Femur (tissue), 1 donor: Measurements from ENCODE around the gene ITM2C.

Experiments
- DNase-seq: peaks from one replicate; pipeline ENCODE4 v3.0.0-alpha.2; 2017

Gene ITM2C, protein sequence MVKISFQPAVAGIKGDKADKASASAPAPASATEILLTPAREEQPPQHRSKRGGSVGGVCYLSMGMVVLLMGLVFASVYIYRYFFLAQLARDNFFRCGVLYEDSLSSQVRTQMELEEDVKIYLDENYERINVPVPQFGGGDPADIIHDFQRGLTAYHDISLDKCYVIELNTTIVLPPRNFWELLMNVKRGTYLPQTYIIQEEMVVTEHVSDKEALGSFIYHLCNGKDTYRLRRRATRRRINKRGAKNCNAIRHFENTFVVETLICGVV

DNA sequence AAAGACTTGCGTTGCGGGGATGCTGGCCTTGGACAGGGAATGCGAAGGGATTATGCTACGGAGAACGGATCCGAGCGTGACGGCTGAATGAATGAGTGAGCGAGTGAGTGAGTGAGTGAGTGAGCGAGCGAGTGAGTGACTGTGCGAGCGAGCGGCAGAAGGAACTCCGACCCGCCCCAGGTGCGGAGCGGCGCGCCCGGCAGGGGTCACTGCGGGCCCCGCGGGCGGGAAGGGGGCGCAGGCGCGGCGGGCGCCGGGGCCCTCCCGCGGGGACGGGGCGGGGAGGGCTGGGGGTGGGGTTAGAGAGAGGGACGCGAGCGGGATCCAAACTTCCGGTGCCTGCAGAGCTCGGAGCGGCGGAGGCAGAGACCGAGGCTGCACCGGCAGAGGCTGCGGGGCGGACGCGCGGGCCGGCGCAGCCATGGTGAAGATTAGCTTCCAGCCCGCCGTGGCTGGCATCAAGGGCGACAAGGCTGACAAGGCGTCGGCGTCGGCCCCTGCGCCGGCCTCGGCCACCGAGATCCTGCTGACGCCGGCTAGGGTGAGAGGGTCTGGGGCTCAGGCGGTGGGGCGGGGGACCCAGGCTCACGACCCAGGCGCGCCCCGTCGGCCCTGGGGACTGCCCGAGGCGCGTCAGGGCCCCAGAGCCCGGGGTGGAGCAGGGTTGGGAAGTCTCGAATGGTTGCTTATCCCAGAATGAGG is at the start of gene ITM2C:
ITM2C (plus strand) TSS at position 338 of the 702 bp plus-strand sequence; CDS start at position 422, 84 bp downstream.
- DNase-seq = peak; percentile 89

DNA sequence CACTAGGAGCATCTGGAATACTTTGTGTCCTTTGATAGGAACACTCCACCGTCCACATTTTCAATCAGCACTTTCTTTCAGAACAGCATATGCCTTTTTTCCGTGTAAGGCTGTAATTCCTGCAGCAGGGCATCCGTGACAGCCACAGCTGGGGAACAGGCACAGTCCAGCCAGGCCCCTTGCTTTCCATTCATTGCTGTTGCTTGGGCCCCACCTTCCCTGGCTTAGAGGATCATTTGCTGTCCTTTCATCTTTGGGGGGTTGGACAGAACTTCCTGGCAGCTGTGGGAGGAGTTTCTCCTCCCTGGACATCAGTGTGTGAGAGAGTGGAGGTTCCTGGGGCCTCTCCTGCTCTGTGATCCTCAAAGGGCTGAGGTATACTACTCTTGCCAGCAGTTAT is 49.7 kb upstream of the ITM2C start:
- no peak for DNase-seq

DNA sequence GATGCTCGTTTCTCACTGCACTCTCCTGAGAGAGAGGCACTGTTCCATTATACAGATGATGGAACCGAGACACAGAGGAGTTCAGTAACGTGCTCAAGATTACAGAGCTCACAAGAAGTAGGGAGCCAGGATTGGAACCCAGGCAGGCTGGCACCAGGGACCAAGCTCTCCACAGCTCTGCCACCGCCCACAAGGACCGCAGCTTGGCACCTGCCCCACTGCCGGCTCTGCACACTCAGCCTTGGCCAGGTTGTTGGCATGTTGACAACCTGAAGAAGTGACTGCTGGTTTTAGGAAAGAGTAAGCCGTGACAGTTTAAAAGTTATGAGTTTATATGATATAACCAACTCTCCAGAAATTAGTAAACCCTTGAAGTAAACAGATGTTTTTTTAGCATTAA is 48.0 kb upstream of the ITM2C start:
- no peak for DNase-seq

DNA sequence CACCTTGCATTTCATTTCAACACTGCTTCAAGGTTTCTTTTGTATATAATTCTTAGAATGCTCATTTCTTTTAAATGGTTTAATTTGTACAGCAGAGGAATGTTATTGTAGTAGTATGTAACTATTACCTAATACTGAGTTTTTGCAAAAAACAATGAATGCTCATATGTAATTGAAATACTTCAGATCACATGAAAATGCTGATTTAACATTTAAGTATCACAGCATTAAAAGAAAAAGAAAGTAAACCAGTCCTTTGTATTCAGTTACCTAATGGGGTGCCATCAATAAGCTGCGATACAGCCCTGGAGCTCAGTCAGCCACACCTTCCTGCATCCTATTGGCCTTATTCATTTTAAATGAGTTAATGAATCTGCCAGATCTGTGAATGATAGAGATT is 45.3 kb upstream of the ITM2C start:
- no peak for DNase-seq

DNA sequence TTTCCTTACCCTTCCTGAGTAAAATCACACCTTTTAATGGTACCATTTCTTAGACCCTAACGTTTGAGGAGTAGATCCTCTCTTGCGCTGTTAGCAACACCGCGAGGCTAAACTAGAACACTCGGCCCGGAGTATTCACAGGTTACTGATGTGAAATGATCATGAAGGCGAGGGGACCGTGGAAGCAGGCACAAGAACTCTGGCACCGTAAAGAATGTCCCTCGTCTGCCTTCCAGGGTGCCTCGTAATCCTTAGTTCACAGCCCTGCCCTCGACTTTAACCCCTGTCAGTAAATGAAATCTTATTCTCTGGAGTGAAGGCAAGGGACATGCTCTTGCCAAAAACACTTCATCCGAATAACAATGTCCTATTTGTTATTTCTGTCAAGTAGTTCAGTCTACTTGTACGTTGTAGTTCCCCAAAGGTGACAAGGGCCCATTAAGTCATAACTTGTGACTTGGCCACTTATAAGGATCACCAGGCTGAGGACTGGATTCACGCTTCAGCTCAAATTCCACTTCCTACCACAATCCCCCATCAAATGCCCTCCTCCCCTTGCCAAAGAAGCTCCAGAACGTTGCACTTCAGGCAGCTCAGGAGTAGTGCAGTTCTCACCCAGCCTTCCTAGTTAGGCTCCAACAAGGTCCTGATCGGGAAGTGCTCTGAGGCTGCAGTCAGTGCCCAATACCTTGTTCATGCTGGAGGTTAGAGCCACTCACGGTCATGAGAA is 43.3 kb upstream of the ITM2C start:
- no peak for DNase-seq

DNA sequence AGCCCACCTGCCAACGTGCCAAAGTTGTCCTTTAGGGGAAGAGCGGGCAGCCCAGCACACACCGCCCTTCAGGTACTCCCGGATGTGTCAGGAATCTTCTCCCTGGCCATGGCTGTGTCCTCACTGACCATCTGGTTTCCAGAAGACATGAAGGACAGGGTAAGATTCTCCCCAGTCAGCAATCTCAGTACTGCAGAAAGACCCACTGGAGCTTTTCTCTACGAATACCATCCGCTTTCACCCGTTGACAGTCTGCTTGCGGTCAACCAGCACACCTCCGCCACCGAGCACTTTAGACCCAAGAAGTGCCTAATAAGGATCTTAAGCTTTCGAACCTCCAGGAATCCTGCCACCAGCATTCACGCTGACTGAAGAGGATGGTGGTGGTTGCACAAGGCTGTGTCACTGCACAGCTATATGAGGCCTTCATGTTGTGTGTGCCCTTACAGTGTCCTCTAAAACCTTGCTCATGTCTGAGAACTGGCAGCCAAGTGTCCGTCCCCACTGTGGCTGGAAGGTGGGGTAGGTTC is 42.7 kb upstream of the ITM2C start:
- DNase-seq = no peak

DNA sequence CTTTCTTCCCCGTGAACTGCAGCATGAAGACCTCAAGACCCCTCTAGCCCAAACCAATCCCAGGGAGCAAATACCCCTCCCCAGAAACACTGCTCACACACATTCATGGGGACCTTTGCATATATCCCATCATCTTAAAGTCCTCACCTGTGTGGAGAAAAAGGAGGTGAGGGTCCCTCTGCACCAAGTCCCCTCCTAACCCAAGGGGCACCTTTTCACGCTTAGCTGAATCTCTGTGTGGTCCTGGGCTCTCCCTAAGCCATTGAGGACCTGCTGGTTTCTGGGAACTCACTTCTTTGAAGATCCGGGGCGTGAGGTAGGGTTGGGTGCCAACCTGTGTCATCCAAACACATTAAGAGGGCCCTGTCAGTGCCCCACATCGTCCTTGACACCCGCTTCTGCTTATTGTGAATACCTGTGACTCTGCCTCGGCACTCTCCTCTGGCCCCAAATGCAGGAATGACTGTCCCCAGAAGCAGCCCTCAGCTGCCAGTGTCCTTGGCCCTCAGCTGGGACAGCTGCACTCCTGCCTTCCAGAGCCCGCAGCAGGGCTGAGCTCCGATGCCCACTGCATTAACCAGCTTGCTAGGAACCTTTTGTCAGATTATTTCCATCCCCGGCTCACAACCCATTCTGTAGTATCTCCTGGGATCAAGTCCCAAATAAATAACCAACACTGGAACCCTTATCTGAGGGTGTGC is 41.3 kb upstream of the ITM2C start:
- DNase-seq = no peak

DNA sequence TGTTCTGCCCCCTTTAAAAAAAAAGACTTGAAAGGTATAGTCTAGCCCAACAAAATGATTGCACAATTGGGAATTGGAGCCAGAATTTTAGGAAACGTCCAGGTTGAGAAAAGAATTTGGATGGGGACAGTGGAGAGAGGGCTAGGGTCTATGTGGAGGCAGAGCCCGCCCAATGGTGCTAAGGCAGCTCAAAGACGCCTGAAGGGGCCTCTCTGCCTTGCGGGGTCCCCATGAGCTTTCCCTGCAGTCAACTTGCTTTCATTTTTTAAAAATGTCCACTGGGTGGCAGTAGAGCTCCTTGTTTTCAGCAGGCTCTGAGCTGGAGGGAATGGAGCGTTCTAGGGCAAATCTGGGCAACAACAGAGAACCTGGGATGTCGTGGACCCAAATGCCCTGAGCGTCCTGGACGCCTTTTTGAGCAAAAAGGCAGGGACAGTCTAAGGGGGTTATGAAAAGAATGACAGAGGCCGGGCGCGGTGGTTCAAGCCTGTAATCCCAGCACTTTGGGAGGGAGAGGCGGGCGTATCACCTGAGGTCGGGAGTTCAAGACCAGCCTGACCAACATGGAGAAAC is 40.2 kb upstream of the ITM2C start:
- DNase-seq = peak; percentile 57

DNA sequence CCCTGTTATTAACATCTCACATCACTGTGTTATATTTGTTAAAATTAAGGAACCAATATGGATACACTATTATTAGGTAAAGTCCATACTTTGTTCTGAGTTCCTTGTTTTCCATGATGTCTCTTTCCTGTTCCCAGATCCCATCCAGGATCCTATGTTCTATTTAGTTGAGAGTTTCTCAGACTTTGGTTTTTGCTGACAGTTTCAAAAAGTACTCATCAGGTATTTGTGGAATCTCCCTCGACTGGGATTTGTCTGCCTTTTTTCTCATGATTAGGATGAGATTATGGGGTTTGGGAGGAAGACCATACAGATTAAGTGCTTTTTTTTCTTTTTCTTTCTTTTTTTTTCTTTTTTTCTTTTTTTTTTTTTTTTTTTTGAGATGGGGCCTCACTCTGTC is 39.4 kb upstream of the ITM2C start:
- no peak for DNase-seq

DNA sequence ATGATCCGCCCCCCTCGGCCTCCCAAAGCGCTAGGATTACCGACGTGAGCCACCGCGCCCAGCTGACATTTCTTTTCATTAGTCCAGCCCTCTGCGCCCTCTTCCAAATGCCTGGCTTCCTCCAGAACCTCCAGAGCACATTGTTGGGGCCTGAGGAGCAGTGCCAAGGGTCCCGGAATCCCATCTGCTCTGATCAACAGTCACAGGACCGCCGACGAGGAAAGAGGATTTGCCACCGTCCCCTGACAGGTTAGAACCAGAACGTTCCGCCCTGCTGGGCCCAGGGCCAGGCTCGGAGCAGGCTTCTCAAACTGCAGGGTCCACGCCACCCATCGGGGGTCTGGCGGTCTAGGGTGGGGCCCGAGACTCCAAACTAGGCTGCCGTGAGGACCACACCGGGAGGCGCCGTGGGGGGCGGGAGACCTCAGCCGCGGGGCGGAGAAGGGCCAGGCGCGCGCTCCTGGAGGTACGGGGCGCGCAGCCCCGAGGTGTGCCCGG is 36.9 kb upstream of the ITM2C start:
- DNase-seq = no peak

DNA sequence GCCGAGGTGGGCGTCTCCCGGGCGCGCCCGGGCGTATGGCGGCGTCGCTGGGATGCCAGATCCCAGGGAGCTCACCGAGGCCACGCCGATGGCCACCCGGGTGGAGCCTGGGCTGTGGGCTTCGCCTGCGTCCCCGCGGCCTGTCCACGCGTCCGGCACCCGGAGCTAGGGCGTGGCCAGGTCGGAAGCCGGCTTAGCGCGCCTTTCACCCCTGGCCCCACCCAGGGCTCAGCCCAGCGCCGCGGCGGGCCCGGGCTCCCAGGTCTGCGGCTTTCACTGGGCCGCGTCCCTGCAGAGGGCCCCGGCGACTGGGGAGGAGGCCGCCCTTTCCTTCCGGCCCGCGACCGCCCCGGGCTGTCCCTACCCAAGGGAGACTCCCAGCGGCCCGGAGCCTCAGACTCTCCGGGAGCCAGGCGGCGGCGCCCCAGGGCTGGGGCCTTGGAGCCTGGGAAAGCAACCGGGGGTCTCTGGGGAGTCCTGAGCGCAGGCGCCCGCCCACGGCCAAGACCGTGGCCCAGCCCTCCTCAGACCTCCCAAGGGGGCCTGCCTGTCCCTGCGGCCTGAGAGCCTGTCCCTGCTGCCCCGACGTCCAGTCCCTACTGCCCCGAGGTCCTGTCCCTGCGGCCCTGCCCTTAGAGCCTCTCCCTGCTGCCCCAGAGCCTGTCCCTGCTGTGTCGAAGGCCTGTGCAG is 36.3 kb upstream of the ITM2C start:
- DNase-seq = no peak

DNA sequence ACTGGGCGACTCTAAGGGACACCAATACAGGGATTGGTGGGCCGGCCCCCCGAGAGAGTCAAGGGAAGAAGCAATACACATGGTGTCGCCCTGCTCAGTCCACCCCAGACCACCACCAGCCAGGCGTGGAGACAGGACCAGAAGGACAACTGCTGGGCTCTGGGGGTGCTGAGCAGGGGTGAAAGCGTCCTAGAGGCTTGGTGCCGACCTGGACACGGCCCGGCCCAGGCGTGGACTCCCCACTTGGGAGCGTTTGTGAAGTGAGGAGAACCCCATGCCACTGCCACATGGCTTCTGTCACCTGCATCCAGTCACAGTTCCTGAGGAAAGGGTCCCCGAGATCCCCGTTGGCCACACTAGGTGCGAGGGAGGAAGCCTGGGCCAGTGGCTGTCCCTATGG is 35.4 kb upstream of the ITM2C start:
- DNase-seq = no peak

DNA sequence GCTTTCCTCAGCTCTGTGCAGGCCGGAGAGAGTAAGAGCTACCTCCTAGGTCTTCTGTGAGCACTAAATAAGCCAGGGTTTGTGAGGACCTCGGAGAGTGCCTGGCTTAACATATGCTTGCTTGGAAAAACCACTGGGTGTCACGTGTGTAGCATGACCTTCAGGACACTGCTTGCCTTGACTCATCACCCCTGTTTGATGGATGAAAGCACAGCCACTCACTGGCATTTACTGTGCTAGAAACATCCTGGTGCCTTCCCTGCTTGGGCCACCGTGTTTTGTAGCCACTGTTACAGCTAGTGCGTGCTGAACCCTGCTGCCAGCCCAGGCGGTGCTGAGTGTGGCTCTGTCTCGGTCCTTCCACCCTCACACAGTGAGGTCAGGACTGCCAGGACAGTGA is 34.8 kb upstream of the ITM2C start:
- no peak for DNase-seq

DNA sequence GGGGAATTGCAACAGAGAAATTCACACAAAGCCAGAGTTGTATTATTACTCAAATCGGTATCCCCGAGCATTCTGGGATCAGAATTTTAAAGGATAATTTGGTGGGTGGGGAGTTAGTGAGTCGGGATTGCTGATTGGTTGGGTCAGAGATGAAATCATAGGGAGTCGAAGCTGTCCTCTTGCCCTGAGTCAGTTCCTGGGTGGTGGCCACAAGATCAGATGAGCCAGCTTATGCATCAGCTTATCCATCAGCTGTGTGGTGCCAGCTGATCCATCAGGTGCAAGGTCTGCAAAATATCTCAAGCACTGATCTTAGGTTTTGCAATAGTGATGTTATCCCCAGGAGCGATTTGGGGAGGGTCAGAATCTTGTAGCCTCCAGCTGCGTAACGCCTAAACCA is 34.3 kb upstream of the ITM2C start:
- DNase-seq = no peak

DNA sequence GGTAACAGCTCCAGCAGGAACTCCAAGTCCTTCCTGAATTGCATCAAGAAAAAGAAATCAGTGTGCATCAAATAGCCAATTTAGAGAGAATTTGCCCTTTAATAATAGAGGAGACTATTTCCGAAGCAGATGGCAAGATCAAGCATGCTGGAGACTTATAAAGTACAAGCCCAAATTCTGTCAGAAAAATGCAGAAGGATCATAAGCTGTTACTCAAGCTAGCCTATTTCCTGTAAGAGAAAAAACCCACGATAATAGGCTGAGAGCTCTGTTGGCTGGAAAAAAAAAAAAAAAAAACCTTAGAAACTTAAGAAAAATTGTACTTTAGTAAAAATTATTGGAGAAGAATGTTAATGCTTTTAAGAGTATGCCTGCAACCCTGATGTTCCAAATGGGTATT is 24.4 kb upstream of the ITM2C start:
- DNase-seq = no peak

DNA sequence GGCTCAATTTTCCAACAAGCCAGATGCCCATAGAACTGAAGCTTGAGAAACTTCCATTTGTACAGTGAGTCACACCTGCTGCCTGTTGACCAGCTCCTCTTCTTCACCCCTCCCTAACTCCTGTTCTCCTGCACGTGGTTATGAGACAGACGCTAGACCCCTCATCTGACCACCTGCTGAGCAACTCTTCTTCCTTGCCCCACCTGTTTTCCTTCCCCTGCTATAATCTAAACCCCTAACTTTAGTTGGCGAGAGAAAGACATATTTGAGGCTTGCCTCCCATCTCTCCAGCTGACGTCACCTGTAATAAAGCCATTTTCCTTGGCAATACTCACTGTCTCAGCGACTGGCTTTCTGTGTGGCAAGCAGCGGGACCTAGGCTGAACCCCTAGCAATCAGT is 22.3 kb upstream of the ITM2C start:
- DNase-seq = no peak

DNA sequence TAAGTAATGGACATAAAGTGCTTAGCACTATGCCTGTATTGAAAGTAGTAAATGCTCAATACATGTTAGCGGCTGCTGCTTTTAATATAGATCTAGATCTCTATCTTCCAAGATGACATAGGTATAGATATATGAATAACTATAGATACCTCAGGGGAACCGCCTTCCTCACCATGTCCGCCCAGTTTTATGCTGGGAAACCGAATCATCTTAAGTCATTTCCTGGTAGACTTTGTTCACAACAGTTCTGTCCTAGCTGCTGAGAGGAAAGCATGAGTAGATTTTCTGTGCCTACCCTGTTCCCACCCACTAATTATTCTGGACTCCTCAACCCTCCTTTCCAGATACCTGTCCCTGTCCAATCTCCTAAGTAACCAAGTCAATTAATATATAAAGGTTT is 21.6 kb upstream of the ITM2C start:
- DNase-seq = no peak

DNA sequence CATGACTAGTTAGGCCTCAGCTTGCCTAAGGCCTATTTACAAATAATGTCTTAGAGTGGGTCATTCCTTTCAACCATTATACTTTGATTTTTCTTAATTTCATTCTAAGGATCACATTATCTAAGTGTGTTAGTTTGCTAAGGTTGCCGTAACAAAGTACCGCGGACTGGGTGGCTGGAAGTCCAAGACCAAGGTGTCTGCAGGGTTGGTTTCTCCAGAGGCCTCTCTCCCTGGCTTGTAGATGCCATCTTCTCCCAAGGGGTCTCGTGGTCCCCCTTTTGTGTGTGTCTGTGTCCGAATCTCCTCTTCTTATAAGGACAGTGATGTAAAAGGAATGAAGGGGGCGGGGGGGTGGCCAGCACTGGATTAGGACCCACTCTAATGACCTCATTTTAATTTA is 18.4 kb upstream of the ITM2C start:
- DNase-seq = no peak

DNA sequence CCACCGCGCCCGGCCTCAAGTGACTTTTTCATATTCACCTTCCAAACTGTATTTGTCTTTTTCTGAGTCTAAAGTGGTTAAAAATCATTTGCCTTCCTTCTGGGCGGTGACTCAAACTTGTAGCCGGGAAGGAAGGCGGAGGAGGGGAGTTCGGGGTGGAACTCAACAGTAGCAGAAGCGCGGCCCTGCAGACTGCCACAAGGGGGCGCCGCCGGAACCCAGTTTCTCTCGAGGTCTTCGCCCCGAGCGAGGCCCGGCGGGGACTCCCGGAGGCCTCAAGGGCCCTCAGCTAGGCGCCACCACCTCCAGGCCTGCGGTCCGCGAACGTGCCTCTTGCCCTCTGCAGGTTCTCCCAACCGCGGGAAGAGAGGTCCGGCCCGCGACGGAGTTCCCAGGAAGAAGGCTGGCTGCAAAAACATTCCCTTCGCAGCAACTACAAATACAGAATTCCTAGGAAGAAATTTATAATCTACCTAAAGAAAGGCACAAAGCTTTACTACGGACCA is 16.8 kb upstream of the ITM2C start:
- DNase-seq = peak; percentile 88

DNA sequence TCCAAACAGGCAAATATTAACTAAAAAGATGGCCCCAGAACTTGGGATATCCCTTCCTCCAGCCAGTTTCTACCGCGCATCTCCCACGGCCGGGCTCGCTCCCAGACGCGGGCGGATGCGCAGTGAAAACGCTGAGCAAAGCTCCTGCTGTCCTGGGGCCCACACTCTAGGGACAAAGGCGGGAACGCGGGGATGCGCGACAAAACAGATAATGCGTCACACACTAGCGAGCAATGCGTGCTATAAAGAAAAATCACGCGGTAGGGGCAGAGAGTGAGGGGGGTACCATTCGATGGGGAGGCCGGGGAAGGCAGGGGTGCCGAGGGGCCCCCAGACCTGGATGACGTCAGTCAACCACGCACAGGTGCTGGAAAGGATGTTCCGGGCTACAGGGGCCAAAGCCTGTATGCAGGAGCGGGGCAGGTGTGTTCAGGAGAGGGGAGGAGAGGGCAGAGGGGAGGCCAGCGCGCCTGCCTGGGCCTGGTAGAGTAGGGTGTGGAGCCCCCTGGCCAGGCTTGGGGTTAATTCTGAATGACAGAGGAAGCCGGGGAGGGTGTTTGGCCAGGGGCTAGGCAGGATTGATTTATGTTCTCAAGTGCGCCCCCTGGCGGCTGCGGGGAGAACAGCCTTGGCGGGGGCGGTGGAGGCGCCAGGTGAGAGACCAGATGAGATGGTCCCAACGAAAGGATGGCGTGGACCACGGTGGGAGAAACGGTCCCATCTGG is 14.9 kb upstream of the ITM2C start:
- no peak for DNase-seq

DNA sequence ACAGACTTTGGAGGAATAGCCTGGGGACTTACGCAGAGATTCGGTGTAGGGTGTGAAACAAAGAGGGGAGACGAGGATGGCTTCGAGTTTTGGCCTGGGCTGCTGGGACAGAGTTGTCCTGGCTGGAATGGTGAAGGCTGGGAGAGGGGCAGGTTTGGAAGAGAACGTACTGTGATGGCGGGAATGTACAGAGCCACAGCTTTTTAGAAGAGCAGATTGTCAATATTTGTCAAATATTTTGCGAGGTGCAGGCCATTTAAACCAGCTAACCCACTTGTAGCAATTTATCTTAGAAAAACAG is 14.4 kb upstream of the ITM2C start:
- no peak for DNase-seq
